ENCODE measurements around the gene RABL2B. TPM values are rescaled to one million over a fixed set of nuclear protein-coding genes. Genes with fewer than 3 reads are reported as not detected.
A peak's percentile ranks its signal among the peaks of the same experiment; 100 is the strongest.
"Not testable (repeated sequence)": the region's sequence is repeated elsewhere in the genome, so short reads cannot be mapped to it uniquely, and the experiment has no call there.

RABL2B gene
- total RNA-seq, 1 experiment from 2014 or later = 19.0 TPM

DNA sequence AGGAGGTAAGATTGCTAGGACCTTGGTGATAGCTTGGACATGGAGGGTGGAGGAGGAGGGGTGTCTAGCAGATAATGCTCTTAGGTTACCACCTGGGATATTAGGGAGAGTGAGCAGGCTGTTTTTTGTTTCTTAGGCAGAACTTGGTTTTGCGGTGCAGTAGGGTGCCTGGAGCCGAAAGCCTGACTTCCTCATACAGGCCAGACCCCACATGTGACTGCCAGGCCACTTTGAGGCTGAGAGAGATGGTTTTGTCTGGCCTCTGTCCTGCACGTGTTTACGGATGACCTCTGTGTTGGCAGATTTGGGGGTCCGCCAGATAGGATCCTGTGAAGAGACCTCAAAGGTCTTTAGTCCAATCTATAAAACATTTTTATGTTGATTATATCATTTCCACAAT, 1.9 kb upstream of the RABL2B start:
- not testable (repeated sequence) for H3K79me1 ChIP-seq (ENCODE audit: insufficient read depth, low read depth, low read length, poor library complexity, severe bottlenecking); H2AFZ ChIP-seq (ENCODE audit: low read length); H3K56ac ChIP-seq (ENCODE audit: insufficient read length, low read depth, low read length); H3K4me1 Mint-ChIP-seq; H3K18ac ChIP-seq (ENCODE audit: insufficient read length, low read depth, low read length); H3K9me3 Mint-ChIP-seq; H3K79me2 ChIP-seq (ENCODE audit: insufficient read depth, low read length); H3K27ac ChIP-seq (ENCODE audit: insufficient read length, low read depth, low read length); H4K91ac ChIP-seq (ENCODE audit: insufficient read length, low read depth, low read length); DNase-seq; H3K23me2 ChIP-seq (ENCODE audit: insufficient read length, low read depth, low read length, poor library complexity, severe bottlenecking); H2BK20ac ChIP-seq (ENCODE audit: low read depth, low read length, poor library complexity, severe bottlenecking); H3K9me3 ChIP-seq (ENCODE audit: control insufficient read depth, low read depth, low read length); H3K9ac ChIP-seq (ENCODE audit: extremely low read depth, insufficient read length, low read length); H2BK5ac ChIP-seq (ENCODE audit: insufficient read length, low read length); H4K5ac ChIP-seq (ENCODE audit: insufficient read length, low read depth, low read length); H3K4me2 ChIP-seq (ENCODE audit: insufficient read depth, insufficient read length, low read length); H3K27me3 Mint-ChIP-seq (ENCODE audit: low read depth); H2BK12ac ChIP-seq (ENCODE audit: insufficient read length, low read depth, low read length); H2AK5ac ChIP-seq (ENCODE audit: insufficient read length, low read length); H3T11ph ChIP-seq (ENCODE audit: low read length); H2BK15ac ChIP-seq (ENCODE audit: low read depth, low read length); H3K23ac ChIP-seq (ENCODE audit: insufficient read length, low read depth, low read length); H4K20me1 ChIP-seq (ENCODE audit: control insufficient read depth, insufficient read depth, insufficient read length); H3K36me3 Mint-ChIP-seq (ENCODE audit: insufficient read depth in 1 of 3, low read depth in 3 of 3); H2BK120ac ChIP-seq (ENCODE audit: low read depth, low read length, poor library complexity, severe bottlenecking); H3K27ac Mint-ChIP-seq; H3K14ac ChIP-seq (ENCODE audit: insufficient read depth, low read length); H3K27me3 ChIP-seq (ENCODE audit: insufficient read depth, low read length); H4K8ac ChIP-seq (replicated peaks; ENCODE audit: insufficient read length, low read depth, low read length); H3K4ac ChIP-seq (ENCODE audit: low read depth, low read length); H3K4me1 ChIP-seq (ENCODE audit: insufficient read depth, low read length)
- peak overlapping the region in 1 of 2 experiments; percentile 18; a peak in 1 of 5 replicates for H3K4me3 Mint-ChIP-seq
- no CpG with 5 or more reads among the region's 5 CpGs for WGBS (ENCODE audit: extremely low coverage, insufficient read length, low lambda C conversion rate)

DNA sequence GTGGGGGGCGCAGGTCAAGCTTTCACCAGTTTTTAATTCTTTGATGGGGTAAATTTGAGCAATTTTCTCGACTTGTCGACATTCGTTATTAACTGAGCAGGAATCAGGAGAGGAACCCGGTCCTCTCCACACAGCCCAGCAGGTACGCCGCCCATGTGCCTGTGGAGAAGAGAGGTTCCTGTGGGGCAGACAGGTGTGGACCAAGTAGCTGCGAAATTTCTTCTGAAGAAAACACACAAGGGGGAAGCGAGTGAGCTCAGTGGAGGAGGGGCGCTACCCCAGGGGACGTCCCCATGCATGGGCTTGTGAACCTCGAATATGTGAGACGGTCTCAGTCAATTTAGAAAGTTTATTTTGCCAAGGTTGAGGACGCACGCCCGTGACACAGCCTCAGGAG, 442 bp upstream of the RABL2B start:
- not testable (repeated sequence) for H3K36me3 Mint-ChIP-seq (ENCODE audit: insufficient read depth in 1 of 3, low read depth in 3 of 3); H3K18ac ChIP-seq (ENCODE audit: insufficient read length, low read depth, low read length); H2BK15ac ChIP-seq (ENCODE audit: low read depth, low read length); H3T11ph ChIP-seq (ENCODE audit: low read length); H3K27me3 ChIP-seq (ENCODE audit: insufficient read depth, low read length); H3K9ac ChIP-seq (ENCODE audit: extremely low read depth, insufficient read length, low read length); H4K5ac ChIP-seq (ENCODE audit: insufficient read length, low read depth, low read length); DNase-seq; H3K27me3 Mint-ChIP-seq (ENCODE audit: low read depth); H2BK12ac ChIP-seq (ENCODE audit: insufficient read length, low read depth, low read length); H3K4me1 ChIP-seq (ENCODE audit: insufficient read depth, low read length); H3K56ac ChIP-seq (ENCODE audit: insufficient read length, low read depth, low read length); H3K79me2 ChIP-seq (ENCODE audit: insufficient read depth, low read length); H2AFZ ChIP-seq (ENCODE audit: low read length); H3K9me3 Mint-ChIP-seq; H4K91ac ChIP-seq (ENCODE audit: insufficient read length, low read depth, low read length); H4K8ac ChIP-seq (replicated peaks; ENCODE audit: insufficient read length, low read depth, low read length); H3K27ac ChIP-seq (ENCODE audit: insufficient read length, low read depth, low read length); H3K23ac ChIP-seq (ENCODE audit: insufficient read length, low read depth, low read length); H3K79me1 ChIP-seq (ENCODE audit: insufficient read depth, low read depth, low read length, poor library complexity, severe bottlenecking); H3K4me1 Mint-ChIP-seq; H2BK20ac ChIP-seq (ENCODE audit: low read depth, low read length, poor library complexity, severe bottlenecking); H2AK5ac ChIP-seq (ENCODE audit: insufficient read length, low read length); H3K9me3 ChIP-seq (ENCODE audit: control insufficient read depth, low read depth, low read length); H2BK5ac ChIP-seq (ENCODE audit: insufficient read length, low read length); H3K23me2 ChIP-seq (ENCODE audit: insufficient read length, low read depth, low read length, poor library complexity, severe bottlenecking); H3K4ac ChIP-seq (ENCODE audit: low read depth, low read length); H4K20me1 ChIP-seq (ENCODE audit: control insufficient read depth, insufficient read depth, insufficient read length); H3K14ac ChIP-seq (ENCODE audit: insufficient read depth, low read length); H2BK120ac ChIP-seq (ENCODE audit: low read depth, low read length, poor library complexity, severe bottlenecking)
- H3K4me2 ChIP-seq (ENCODE audit: insufficient read depth, insufficient read length, low read length) = peak overlapping the region; percentile 62
- peak overlapping the region; percentile 78 to 91 for H3K4me3 Mint-ChIP-seq
- H3K27ac Mint-ChIP-seq = 0 out of 7 replicates have a peak overlapping the region, but pooled peaks of 1 of the 3 experiments have one; percentile 55
- no CpG with 5 or more reads among the region's 16 CpGs for WGBS (ENCODE audit: extremely low coverage, insufficient read length, low lambda C conversion rate)
